ENCODE results near the gene GP9.
A peak's percentile ranks its signal among the peaks of the same experiment; 100 is the strongest.
"Not testable (repeated sequence)": the region's sequence is repeated elsewhere in the genome, so short reads cannot be mapped to it uniquely, and the experiment has no call there.

Gene GP9

DNA sequence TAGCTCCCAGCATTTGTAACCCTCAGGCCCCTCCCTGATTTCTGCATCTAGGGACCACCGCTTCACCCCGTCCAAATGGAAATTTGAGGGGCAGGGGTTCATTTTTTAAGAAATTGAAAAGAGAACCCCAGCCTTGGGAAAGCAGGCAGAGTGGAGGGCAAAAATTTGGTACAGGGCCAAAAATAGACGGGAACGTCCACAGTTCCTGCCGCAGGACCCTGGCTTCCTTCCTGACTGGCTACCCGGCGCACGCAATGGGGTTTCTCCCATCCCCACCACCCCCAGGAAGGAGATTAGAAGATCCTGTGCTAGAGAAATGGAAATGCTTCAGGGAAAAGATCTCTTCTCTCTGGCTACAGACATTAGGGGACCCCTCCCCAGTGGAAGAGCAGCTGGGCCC lies 20.9 kb downstream of the GP9 start:
- DNase-seq: no peak

DNA sequence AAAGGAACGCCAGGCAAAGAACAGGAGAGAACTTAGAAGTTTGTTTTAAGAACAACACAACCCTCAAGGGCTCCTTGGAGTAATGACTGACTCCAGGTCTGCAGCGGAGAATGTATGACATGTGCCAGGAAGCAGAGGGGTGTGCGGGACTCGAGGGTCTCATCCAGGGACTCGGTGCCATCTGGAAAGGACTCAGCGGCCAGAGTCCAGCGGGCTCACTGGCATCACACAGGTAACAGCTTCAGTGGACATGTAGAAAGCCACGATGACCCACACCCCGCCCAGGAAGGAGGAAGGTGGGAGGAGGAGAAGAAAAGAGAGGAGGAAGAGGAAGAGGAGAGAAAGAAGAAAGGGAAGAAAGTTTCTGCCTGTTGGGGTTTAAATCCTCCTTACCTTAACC lies 21.4 kb downstream of the GP9 start:
- DNase-seq: no peak

DNA sequence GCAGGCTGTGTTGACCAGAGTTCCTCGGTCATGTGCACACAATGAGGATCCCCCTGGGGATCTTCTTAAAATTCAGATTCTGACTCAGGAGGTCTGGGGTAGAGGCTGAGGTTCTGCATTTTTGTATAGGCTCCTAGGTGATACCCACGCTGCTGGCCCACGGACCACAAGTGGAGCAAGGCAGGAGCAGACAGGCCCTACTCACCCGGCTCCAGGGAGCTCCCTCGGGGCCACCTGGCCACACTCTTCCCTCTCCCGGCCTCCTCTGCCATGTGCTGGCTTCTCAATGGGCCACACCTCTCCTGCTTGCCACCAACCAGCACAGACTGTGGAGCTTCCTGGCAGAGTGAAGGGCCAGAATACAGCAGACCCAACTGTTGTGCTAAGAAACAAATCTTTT lies 23.9 kb downstream of the GP9 start:
- no peak for DNase-seq

DNA sequence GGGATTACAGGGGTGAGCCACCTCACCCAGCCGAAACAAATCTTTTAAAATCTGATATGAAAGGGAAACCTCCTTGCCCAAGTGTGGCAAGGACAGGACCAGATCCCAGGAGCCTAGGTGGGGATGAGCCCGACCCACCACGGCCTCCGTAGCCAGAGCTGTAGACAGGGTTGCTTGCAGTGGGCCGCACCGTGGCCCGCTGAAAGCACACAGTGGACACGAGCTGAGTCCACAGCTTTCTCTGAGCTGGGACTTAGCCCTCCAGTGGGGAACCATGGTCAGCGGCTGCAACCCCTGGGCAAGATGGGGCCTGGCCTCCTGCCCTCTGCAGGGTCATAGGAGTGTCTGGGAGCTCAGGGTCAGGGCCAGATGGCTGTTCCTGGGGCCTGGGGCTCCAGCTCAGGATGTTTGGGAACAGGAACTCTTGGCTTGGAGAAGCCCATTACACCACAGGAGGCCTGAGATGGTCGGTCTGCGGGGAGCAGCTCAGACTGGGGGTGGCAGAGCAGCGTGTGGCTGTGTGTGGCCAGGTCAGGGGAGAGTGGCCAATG lies 24.7 kb downstream of the GP9 start:
- no peak for DNase-seq

DNA sequence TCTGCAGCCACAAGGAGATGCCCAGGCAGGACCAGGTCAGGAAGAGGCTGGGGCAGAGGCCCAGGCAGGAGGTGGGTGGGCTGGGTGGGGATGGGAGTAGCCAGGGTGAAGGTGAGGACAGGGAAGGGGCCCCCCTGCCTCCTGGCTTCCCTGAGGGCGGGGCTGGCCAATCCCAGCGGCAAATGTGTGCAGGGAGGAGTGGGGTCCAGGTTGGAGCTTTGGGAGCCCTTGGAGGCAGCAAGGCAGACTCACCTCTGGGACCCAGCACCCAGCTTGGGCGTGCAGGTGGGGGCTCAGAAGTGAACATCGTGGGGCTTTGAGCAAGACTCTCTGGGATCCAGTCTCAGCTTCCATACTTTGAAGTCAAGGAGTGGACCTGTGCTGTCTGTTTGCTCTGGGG lies 25.2 kb downstream of the GP9 start:
- no peak for DNase-seq

DNA sequence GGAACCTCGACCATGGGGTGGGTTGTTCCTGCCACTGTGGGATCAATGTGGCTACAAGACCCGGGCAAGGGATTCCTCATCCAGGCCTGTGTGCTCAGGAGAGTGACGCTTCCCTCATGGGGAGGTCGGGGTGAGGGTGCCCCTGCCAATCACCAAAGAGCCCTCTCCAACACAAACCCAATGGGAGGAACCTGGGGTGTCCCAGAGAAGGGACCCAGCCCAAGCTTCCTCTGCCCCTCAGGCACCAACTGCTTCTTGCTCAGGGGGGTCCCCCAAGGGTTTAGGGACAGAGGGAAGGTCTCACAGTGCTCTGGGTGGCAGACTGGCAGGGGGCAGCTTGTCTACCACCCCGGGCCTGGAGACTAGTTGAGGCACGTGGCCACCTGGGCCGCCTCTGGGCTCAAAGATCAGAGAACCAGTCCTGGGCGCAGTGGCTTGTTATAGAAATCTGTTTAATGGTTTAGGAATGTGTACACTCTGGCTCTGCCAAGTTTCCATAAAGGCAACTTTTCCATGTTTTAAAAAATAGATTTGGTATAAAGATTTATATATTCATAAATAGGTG lies 26.6 kb downstream of the GP9 start:
- DNase-seq: no peak

DNA sequence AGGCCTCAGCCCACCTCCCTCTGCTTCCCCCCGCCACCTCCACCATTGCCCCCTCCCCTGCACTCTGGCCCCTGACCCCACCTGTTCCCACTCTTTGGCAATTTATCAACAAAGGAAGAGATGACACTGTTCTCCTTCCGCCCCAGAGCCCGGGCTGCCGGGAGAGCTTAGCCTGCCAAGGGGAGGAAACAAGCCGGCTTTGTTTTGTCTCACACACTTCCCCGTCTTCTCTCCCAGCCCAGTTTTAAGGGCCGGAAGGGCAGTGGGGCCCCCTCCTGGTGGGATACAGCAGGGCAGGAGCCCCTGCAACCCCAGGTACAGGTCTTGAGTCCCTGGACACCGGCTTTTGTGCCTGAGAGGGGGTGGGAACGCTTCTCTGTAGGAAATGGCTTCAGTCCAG lies 27.3 kb downstream of the GP9 start:
- DNase-seq: peak; percentile 6

DNA sequence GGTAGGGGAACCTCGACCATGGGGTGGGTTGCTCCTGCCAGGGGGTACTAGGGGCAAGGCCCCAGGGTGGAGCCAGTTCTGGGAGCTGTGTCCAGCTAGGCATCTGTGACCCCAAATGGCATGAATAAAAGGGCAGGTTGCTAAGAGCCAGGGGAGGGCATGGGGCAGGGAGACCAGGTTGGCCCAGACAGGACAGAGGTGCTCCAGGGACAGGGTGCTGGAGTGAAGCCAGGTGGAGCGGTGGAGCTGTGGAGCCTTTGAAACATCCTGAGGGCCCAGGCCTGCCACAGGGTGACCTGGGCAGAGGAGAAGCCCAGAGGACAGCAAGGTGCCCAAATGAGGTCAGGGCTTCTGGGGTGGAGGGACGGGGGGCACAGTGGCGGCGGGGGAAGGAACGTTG lies 27.7 kb downstream of the GP9 start:
- not testable (repeated sequence) for DNase-seq

DNA sequence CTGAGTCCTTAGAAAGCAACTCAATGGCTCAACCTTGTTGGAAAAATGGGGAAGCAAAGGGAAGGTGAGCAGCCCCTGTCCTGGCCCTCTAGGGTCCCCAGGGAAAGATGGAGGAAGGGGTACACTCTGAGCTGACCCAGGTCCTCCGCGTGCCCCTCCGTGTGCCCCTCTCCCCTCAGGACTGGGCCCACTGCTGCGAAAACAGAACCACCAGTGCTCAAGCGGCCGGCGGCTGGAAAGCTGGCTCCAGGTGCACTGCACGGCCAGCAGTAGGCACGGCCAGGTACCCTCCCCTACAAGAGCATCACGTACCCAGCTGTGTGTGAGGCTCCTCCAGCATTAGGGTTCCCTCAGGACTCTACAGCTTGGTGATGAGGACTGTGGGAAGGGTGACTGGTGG lies 34.7 kb downstream of the GP9 start:
- no peak for DNase-seq

DNA sequence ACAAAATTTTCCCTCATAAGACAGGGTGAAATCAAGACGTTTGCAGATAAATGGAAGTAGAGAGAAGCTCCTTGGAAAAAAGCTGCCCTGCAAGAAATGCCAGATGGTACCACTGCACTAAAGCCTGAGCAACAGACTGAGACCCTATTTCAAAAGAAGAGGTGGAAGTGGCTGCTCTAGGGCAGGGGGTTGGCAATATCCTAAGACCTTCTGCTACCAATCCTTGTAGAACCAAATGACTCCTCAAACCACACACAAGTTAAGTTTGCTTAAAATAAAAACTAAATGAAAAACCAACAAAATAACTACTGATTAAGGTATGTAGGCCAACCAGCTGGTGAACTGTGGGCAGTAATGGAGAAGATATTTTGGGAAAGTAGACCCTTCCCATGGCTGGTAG lies 39.7 kb downstream of the GP9 start:
- DNase-seq: no peak

DNA sequence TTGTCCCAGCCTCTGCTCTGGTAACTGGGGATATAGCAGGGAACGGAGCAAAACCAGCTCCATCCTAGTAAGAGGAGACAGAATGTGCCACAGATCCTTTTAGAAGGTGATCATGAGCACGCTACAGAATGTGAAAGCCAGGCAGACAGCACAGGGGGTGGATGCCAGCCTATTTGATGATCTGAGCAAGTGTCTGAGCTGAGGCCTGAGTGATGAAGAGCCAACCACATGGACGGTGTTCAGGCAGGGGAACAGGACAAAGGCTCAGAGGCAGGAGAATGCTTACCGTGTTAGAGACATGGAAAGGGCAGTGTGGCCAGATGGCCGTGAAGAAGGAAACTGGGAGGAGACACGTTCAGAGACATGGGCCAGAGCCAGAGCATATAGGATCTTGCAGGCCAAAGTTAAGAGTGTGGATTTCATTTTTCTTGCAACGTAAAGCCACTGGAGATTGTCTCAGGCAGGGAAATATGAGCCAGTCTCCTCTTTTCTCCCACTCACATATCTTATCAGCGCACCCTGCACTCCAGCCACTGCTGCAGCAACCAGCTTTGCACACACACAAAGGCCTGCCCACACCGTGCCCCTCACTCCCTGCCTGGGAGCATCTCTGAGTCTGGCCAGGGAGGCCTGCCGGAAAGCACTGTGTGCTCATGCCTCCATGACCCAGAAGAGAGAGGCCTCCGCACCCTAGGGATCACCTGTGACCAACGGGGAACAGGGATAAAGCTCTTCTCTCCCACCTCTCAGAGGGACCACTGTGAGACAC lies 41.0 kb downstream of the GP9 start:
- no peak for DNase-seq

DNA sequence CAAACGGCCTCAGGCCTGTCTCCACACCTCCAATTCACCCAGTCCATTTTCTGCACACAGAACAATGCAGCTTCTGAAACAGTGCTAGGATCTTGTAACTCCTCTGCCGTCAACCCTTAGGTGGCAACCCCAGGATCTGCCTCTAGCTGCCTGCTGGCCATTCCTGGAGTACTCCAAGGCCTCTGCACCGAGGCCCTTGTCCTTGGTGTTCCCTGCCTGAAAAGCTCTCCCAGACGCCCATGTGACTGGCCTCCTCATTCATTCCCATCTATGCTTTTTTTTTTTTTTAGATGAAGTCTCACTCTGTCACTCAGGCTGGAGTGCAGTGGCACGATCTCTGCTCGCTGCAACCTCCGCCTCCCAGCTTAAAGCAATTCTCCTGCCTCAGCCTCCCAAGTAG lies 42.7 kb downstream of the GP9 start:
- DNase-seq: no peak

DNA sequence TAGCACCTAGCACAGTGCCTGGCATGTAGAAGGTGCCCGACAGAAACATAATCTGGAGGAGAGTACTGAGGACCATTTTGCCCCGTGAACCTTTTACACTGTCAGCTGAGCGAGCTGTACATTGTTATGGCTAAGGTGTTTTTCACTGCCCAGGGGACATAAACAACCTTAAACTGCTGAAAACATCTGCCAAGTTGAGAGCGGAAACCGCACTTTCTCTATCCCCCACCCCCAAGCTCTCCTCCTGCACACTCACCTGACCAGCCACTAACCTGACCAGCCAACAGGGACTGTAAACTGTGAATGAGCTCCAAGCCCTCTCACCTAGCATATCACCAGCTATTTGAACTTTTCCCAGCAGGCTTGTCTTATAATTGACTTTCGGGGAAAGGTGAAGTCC lies 43.5 kb downstream of the GP9 start:
- no peak for DNase-seq

DNA sequence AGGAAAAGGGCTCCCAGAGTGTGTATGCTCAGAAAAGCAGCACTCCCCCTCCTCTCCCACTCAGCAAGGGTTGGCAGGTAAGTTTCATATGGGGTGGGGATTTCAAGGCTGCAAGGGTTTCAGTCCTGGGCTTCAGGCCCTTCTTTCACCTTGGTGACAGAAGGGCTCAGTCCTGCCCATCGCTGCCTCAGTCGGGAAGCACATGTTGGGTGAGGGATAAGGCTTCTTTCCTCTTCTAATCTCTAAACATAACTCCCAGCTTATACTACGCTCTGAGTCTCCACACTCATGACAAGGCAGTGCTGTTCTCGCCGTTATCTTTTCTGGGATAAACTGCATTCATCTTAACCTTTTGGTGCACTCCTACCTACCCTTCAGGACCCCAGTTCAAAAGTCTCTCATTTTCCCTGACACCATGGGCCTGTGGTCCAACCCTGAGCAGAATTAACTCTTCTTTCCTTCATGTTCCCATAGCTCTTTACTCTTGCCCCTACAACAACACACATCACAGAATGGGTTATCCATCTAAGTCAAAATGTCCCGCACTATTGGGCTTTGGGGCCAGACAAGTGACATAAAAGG lies 44.0 kb downstream of the GP9 start:
- DNase-seq: no peak

DNA sequence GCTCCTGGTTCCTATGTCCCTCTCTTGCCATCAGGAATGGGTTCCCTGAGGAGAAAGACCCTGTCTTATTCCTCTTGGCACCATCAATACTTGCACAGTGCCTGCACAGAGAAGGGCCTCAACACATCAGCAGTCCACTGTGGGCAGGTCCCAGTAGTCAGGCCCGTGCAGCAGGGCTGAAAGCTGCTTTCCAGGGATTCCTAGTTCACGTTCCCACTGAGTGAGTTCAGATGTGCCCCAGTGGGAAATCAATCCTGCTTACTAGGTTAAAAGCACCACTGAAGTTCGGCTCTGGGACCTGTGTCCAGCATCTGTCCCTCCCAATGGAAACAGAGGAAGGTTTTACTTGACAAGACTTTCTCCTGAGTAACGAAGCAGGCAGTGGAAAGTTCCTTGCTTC lies 45.3 kb downstream of the GP9 start:
- no peak for DNase-seq

DNA sequence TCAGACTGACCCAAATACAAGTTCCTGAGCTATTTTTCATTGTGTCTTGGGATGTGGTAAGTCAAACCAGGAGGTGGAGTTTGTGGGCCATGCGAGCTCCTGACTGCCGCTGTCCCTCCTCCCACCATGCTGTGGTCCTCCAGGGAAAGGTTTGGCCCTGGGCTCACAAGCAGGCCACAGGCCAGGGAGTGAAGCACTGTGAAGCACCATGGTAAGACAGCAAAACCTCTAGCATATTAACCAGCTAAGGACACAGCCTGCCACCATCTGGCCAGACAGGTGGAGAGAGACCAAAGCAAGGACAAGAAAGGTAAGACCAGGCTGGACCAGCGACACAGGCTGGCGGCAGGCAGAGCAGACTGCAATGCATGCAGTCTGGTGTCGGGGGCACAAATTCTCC lies 45.7 kb downstream of the GP9 start:
- DNase-seq: no peak

DNA sequence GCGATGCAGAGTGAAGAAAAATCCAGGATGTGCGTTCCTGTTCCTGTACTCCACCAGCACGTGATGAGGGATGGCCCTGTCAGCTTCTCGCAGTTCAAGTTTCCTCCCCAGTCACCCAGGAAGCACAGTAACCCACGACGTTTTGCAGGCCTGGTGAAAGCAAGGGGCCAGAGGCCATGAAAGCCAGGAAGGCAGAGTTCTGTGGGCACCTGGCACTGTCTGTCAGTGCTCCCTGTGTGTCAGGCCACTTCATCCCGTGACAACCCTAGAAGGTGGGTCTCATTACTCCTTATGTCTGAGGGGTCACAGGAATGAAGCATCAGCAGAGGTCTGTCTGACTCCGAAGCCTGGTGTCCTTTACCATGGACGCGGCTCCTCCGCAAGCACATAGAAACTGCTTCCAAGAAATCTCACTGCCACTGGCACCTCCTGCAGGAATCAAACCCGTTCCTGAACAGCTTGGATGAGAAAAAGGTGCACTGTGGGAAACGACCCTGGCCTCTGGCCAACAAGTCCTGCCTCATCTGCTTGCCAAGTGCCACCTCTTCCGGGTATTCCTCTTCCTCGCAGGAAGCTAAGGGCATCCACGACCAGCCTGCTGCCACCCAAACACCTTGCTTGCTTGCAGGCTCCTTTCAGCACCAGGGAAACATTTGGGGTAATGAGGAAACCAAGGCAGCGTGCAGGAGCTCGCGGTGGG lies 46.4 kb downstream of the GP9 start:
- no peak for DNase-seq

DNA sequence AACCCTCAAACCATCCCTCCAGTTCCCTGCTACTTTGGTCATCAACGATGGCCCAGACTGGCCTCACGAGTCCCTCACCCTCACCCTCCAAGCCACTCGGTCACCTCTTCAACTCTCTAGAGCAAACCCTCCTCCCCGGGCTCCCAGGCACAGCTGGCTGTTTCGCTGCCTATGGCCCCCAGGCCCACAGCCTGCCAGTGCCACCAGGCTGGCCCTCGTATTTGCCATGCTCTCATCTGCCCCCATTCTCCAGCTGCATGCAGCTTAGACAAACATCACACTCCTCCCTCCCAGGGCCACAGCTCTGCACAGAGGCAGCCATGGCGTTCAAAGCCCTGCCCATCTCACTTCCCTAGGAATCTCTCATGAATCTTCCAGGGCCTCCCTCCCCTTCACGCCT lies 47.2 kb downstream of the GP9 start:
- DNase-seq: no peak

DNA sequence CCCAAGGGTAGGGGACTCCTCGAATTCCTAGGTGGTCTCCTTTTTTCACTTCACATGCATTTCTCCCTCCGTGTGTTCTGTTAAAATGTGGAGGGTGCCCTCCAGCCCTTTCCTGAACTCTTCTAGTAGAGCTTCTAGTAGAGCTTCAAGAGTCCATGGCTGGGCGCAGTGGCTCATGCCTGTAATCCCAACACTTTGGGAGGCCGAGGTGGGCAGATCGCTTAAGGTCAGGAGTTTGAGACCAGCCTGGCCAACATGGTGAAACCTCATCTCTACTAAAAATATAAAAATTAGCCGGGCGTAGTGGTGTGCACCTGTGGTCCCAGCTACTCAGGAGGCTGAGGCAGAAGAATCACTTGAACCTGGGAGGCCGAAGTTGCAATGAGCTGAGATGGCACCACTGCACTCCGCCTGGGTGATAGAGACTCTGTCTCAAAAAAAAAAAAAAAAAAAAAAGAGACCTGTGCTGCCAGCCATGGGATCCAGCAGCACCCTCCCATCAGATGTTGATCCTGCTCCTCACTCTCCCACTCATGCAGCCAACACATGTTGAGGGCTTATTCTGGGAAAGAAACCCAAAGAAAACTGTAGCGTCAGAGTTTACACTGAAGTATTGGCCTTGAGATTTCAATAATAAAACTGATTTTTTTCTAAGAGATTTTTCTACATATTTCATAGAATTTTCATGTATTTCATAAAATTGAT lies 50.6 kb downstream of the GP9 start:
- not testable (repeated sequence) for DNase-seq

Data from CD4-positive, alpha-beta T cell treated with Interleukin-4 for 4 hours (primary cell).